Activated CD4-positive, alpha-beta T cell treated with anti-CD3 and anti-CD28 coated beads, Interleukin-2, amount 10 ng/mL, durations not matched to agents 24 days and 14 days (primary cell): ENCODE results near the gene LPAR1. TPM values are rescaled to one million over a fixed set of nuclear protein-coding genes. Genes with fewer than 3 reads are reported as not detected.

ENCODE experiments used
- DNase-seq: peaks from one replicate; pipeline ENCODE4 v3.0.0; 2022
- H3K27ac Mint-ChIP-seq: one replicate; pipeline ENCODE4 v1.8.0; 2022; ENCODE audit warnings: mild to moderate bottlenecking, mixed read lengths
- H3K27me3 Mint-ChIP-seq: one replicate; pipeline ENCODE4 v1.8.0; 2022; ENCODE audit warnings: mixed read lengths
- H3K36me3 Mint-ChIP-seq: one replicate; pipeline ENCODE4 v1.8.0; 2022; ENCODE audit warnings: low read depth, mild to moderate bottlenecking, mixed read lengths
- H3K4me1 Mint-ChIP-seq: one replicate; pipeline ENCODE4 v1.8.0; 2021; ENCODE audit warnings: mixed read lengths
- H3K4me3 Mint-ChIP-seq: one replicate; pipeline ENCODE4 v1.8.0; 2022; ENCODE audit warnings: mild to moderate bottlenecking, moderate library complexity, mixed read lengths
- H3K9me3 Mint-ChIP-seq: one replicate; pipeline ENCODE4 v1.8.0; 2021; ENCODE audit warnings: mixed read lengths
- intact Hi-C: fragments of 100-400 bp; cut with micrococcal nuclease; formaldehyde crosslinking; loops from one replicate; pipeline ENCODE4 v1.15.1; 2023
- total RNA-seq: library from RNA; stranded (reverse); gene quantifications from 2 replicates; pipeline ENCODE4 v1.2.3, GENCODE V29; 2022

LPAR1 gene
- total RNA-seq, 1 donor from 2014 or later = not detected

GRCh38 chr9:111003182-111003581, 35.1 kb downstream of the LPAR1 start:
- Mint-ChIP-seq H3K27ac (no peak overlapping the region), H3K27me3 (no peaks in the 10 kb centered on the region), H3K9me3 (no peaks in the 10 kb centered on the region), H3K4me1 (no peaks in the 10 kb centered on the region), H3K36me3 (no peaks in the 10 kb centered on the region), H3K4me3 (no peak overlapping the region)
- DNase-seq = no peak
- intact Hi-C loops = no loop called here

- H3K4me1 Mint-ChIP-seq = no peaks in the 10 kb centered on the region
- DNase-seq = no peak
- no peaks in the 10 kb centered on the region for H3K9me3 Mint-ChIP-seq
- H3K27me3 Mint-ChIP-seq = no peaks in the 10 kb centered on the region
- H3K27ac Mint-ChIP-seq = no peak overlapping the region
- no peaks in the 10 kb centered on the region for H3K36me3 Mint-ChIP-seq
- no peak overlapping the region for H3K4me3 Mint-ChIP-seq
- intact Hi-C loops = no loop called here
Measured at GRCh38 chr9:111001526-111001925, 36.7 kb downstream of the LPAR1 start.

- Mint-ChIP-seq H3K27me3 (no peaks in the 10 kb centered on the region), H3K27ac (no peak overlapping the region), H3K4me3 (no peak overlapping the region), H3K36me3 (no peaks in the 10 kb centered on the region), H3K4me1 (no peaks in the 10 kb centered on the region), H3K9me3 (no peaks in the 10 kb centered on the region)
- intact Hi-C loops = no loop called here
- no peak for DNase-seq
Measured at GRCh38 chr9:111000202-111000601, 38.1 kb downstream of the LPAR1 start.

- H3K27me3 Mint-ChIP-seq = no peaks in the 10 kb centered on the region
- no peaks in the 10 kb centered on the region for H3K4me1 Mint-ChIP-seq
- DNase-seq = no peak
- H3K36me3 Mint-ChIP-seq = no peaks in the 10 kb centered on the region
- no peaks in the 10 kb centered on the region for H3K9me3 Mint-ChIP-seq
- H3K4me3 Mint-ChIP-seq = no peak overlapping the region
- H3K27ac Mint-ChIP-seq = no peak overlapping the region
- intact Hi-C loops = no loop called here
Measured at GRCh38 chr9:110999379-110999778, 38.9 kb downstream of the LPAR1 start.

GRCh38 chr9:110997847-110998246, 40.4 kb downstream of the LPAR1 start:
- intact Hi-C loops = no loop called here
- Mint-ChIP-seq H3K27me3 (no peaks in the 10 kb centered on the region), H3K4me1 (no peaks in the 10 kb centered on the region), H3K9me3 (no peaks in the 10 kb centered on the region), H3K27ac (no peak overlapping the region), H3K36me3 (no peaks in the 10 kb centered on the region), H3K4me3 (no peak overlapping the region)
- no peak for DNase-seq

- no peak overlapping the region for H3K4me3 Mint-ChIP-seq
- no peaks in the 10 kb centered on the region for H3K36me3 Mint-ChIP-seq
- DNase-seq = no peak
- intact Hi-C loops = no loop called here
- H3K9me3 Mint-ChIP-seq = no peaks in the 10 kb centered on the region
- H3K27me3 Mint-ChIP-seq = no peaks in the 10 kb centered on the region
- H3K4me1 Mint-ChIP-seq = no peaks in the 10 kb centered on the region
- no peak overlapping the region for H3K27ac Mint-ChIP-seq
Measured at GRCh38 chr9:110996436-110997220, 41.6 kb downstream of the LPAR1 start.

GRCh38 chr9:110995420-110996340, 42.6 kb downstream of the LPAR1 start:
- H3K36me3 Mint-ChIP-seq = no peaks in the 10 kb centered on the region
- H3K27ac Mint-ChIP-seq = no peak overlapping the region
- H3K4me1 Mint-ChIP-seq = no peaks in the 10 kb centered on the region
- intact Hi-C loops = no loop called here
- no peak overlapping the region for H3K4me3 Mint-ChIP-seq
- no peaks in the 10 kb centered on the region for H3K9me3 Mint-ChIP-seq
- no peak for DNase-seq
- no peaks in the 10 kb centered on the region for H3K27me3 Mint-ChIP-seq

GRCh38 chr9:110994771-110995241, 43.5 kb downstream of the LPAR1 start:
- intact Hi-C loops = no loop called here
- H3K4me1 Mint-ChIP-seq = no peaks in the 10 kb centered on the region
- H3K27ac Mint-ChIP-seq = no peak overlapping the region
- DNase-seq = no peak
- H3K9me3 Mint-ChIP-seq = no peaks in the 10 kb centered on the region
- H3K36me3 Mint-ChIP-seq = no peaks in the 10 kb centered on the region
- H3K4me3 Mint-ChIP-seq = no peak overlapping the region
- no peaks in the 10 kb centered on the region for H3K27me3 Mint-ChIP-seq

GRCh38 chr9:110990481-110990880, 47.8 kb downstream of the LPAR1 start:
- Mint-ChIP-seq H3K36me3 (no peaks in the 10 kb centered on the region), H3K4me1 (no peaks in the 10 kb centered on the region), H3K27me3 (no peaks in the 10 kb centered on the region), H3K27ac (no peak overlapping the region), H3K9me3 (no peaks in the 10 kb centered on the region), H3K4me3 (no peak overlapping the region)
- intact Hi-C loops = no loop called here
- no peak for DNase-seq

- Mint-ChIP-seq H3K27ac (no peak overlapping the region), H3K4me1 (no peaks in the 10 kb centered on the region)
Measured at GRCh38 chr9:110986529-110986928, 51.7 kb downstream of the LPAR1 start.

GRCh38 chr9:110984890-110985437, 53.3 kb downstream of the LPAR1 start:
- intact Hi-C loops = no loop called here
- H3K27me3 Mint-ChIP-seq = no peaks in the 10 kb centered on the region
- no peaks in the 10 kb centered on the region for H3K9me3 Mint-ChIP-seq
- no peak overlapping the region for H3K27ac Mint-ChIP-seq
- no peak for DNase-seq
- H3K4me1 Mint-ChIP-seq = no peaks in the 10 kb centered on the region
- no peak overlapping the region for H3K4me3 Mint-ChIP-seq
- no peaks in the 10 kb centered on the region for H3K36me3 Mint-ChIP-seq

More at GRCh38 chr9:110986529-110986928, 51.7 kb downstream of the LPAR1 start:
- Mint-ChIP-seq H3K36me3 (no peaks in the 10 kb centered on the region), H3K4me3 (no peak overlapping the region), H3K27me3 (no peaks in the 10 kb centered on the region), H3K9me3 (no peaks in the 10 kb centered on the region)
- intact Hi-C loops = no loop called here
- no peak for DNase-seq

- Mint-ChIP-seq H3K27me3 (no peaks in the 10 kb centered on the region), H3K4me3 (no peak overlapping the region), H3K9me3 (no peaks in the 10 kb centered on the region), H3K4me1 (no peaks in the 10 kb centered on the region), H3K27ac (no peak overlapping the region), H3K36me3 (no peaks in the 10 kb centered on the region)
- DNase-seq = no peak
- intact Hi-C loops = no loop called here
Measured at GRCh38 chr9:110980261-110980660, 58.0 kb downstream of the LPAR1 start.

GRCh38 chr9:110979636-110980035, 58.6 kb downstream of the LPAR1 start:
- Mint-ChIP-seq H3K4me1 (no peaks in the 10 kb centered on the region), H3K9me3 (no peaks in the 10 kb centered on the region), H3K27ac (no peak overlapping the region), H3K27me3 (no peaks in the 10 kb centered on the region), H3K36me3 (no peaks in the 10 kb centered on the region), H3K4me3 (no peak overlapping the region)
- DNase-seq = no peak
- intact Hi-C loops = no loop called here

- H3K27me3 Mint-ChIP-seq = no peaks in the 10 kb centered on the region
- H3K36me3 Mint-ChIP-seq = no peaks in the 10 kb centered on the region
- no peak overlapping the region for H3K4me3 Mint-ChIP-seq
- no peaks in the 10 kb centered on the region for H3K4me1 Mint-ChIP-seq
- DNase-seq = no peak
- no peaks in the 10 kb centered on the region for H3K9me3 Mint-ChIP-seq
- intact Hi-C loops = no loop called here
- no peak overlapping the region for H3K27ac Mint-ChIP-seq
Measured at GRCh38 chr9:110978516-110978915, 59.8 kb downstream of the LPAR1 start.
